ENCODE measurements around the gene ATP8B1. TPM values are rescaled to one million over a fixed set of nuclear protein-coding genes. Genes with fewer than 3 reads are reported as not detected.

ATP8B1 gene
- total RNA-seq, 1 donor from 2014 or later = 0.16 TPM

DNA sequence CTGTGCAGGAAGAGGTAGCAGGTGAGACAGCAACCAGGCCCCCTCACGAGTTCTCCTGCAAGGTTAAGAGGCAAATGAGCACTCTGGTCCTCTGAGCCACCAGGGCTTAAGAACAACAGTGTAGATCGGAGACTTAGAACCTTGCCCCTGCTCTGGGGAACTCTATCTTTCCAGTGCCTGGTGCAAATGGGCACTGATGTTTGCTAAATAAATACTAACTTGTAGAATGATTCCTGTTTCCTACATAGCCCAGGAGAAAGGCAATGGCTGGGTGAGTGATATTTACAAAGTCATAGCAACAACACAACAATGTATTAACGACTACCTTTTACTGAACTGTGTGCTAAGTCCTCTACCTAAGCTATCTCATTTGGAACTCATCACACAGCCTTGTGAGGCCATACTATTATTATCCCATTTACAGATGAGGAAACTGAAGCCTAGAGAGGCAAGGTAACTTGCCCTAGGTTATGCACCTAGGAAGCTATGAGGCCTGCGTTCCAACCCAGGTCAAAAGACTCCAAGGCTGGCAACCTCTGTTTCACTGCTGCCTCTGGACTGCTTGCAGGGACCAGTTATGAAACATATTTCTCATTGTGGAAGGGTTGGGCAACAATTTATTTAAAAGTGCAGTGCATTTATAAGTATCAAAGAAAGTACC is 4.3 kb downstream of the ATP8B1 start:
- H3K36me3 Mint-ChIP-seq (ENCODE audit: low read depth) = no peaks in the 10 kb centered on the region
- peaks cover 3% of the 10 kb centered on the region for H3K9me3 Mint-ChIP-seq
- intact Hi-C loops (cut with micrococcal nuclease) = no loop called here
- no peak overlapping the region for H3K27ac Mint-ChIP-seq
- H3K4me3 Mint-ChIP-seq = no peak overlapping the region
- H3K4me1 Mint-ChIP-seq (ENCODE audit: low read depth) = peaks cover 11% of the 10 kb centered on the region
- peaks cover 55% of the 10 kb centered on the region for H3K27me3 Mint-ChIP-seq (ENCODE audit: insufficient read depth)
- no peak for DNase-seq (ENCODE audit: low spot score)

GRCh38 chr18:57797209-57797651 is 5.9 kb downstream of the ATP8B1 start:
- Mint-ChIP-seq H3K9me3 (peaks cover 3% of the 10 kb centered on the region), H3K36me3 (ENCODE audit: low read depth) (no peaks in the 10 kb centered on the region), H3K4me1 (ENCODE audit: low read depth) (peaks cover 11% of the 10 kb centered on the region), H3K27me3 (ENCODE audit: insufficient read depth) (peaks cover 47% of the 10 kb centered on the region), H3K4me3 (no peak overlapping the region), H3K27ac (no peak overlapping the region)
- no peak for DNase-seq (ENCODE audit: low spot score)
- intact Hi-C loops (cut with micrococcal nuclease) = no loop called here

DNA sequence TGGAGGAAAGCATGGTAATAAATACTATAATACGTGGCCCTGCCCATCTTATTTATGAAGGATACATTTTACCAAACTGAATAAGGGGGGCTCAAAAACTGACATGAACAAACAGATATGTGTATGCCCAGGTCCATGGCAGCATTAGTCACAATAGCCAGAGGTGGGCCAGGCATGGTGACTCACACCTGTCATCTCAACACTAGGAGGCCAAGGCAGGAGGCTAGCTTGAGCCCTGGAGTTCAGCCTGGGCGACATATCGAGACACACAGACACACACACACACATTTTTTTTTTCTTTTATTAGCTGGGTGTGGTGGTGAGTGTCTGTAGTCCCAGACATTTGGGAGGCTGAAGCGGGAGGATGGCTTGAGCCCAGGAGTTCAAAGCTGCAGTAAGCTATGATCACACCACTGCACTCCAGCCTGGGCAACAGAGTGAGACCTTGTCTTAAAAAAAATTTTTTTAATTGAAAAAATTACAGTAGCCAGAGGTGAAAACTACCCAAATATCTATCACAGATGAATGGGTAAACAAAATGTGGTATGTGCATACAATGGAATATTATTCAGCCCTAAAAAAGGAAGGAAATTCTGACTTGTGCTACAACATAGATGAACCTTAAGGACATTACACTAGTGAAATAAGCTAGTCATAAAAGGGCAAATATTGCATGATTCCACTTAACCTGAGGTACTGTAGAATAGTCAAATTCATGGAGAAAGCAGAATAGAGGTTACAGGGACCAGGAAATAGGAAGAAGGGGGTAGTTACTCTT is 8.0 kb downstream of the ATP8B1 start:
- Mint-ChIP-seq H3K27ac (no peak overlapping the region), H3K36me3 (ENCODE audit: low read depth) (no peaks in the 10 kb centered on the region), H3K4me1 (ENCODE audit: low read depth) (no peaks in the 10 kb centered on the region), H3K27me3 (ENCODE audit: insufficient read depth) (peaks cover 28% of the 10 kb centered on the region), H3K9me3 (peaks cover 3% of the 10 kb centered on the region), H3K4me3 (no peak overlapping the region)
- intact Hi-C loops (cut with micrococcal nuclease) = no loop called here
- no peak for DNase-seq (ENCODE audit: low spot score)

DNA sequence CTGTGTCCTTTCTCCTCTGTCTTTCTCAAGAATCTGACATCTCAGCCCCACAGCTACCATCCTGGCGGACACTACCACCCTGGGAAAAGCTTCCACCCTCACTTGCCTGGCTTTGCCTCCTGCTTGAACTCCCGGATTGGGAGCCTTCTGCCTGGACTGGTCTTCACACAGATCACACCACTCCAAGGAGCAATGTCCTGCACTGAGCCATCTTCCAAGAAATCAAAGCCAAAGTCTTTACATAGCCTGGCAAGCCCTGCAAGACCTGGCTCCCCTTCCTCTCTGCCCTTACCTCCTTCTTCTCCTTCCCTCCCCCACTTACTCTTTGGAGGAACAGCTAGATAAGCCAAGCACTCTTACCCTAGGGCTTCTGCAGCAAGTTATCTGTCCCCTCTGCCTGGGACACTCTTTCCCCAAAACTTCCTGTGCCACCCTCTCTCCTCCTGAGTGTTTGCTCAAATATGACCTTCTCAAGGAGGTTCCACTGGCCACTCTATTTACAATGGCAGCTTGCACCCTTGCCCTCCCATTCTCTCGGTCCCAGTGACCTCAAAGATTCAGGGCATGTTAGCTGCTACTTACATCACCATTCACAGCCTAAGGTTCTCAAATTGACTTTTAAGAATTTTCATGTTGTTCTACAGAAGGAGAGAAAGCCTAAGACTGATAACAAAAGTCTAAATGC is 9.7 kb downstream of the ATP8B1 start:
- DNase-seq (ENCODE audit: low spot score) = no peak
- Mint-ChIP-seq H3K27ac (no peak overlapping the region), H3K4me3 (no peak overlapping the region), H3K4me1 (ENCODE audit: low read depth) (no peaks in the 10 kb centered on the region), H3K27me3 (ENCODE audit: insufficient read depth) (peaks cover 14% of the 10 kb centered on the region), H3K36me3 (ENCODE audit: low read depth) (no peaks in the 10 kb centered on the region), H3K9me3 (peaks cover 3% of the 10 kb centered on the region)
- intact Hi-C loops (cut with micrococcal nuclease) = no loop called here

DNA sequence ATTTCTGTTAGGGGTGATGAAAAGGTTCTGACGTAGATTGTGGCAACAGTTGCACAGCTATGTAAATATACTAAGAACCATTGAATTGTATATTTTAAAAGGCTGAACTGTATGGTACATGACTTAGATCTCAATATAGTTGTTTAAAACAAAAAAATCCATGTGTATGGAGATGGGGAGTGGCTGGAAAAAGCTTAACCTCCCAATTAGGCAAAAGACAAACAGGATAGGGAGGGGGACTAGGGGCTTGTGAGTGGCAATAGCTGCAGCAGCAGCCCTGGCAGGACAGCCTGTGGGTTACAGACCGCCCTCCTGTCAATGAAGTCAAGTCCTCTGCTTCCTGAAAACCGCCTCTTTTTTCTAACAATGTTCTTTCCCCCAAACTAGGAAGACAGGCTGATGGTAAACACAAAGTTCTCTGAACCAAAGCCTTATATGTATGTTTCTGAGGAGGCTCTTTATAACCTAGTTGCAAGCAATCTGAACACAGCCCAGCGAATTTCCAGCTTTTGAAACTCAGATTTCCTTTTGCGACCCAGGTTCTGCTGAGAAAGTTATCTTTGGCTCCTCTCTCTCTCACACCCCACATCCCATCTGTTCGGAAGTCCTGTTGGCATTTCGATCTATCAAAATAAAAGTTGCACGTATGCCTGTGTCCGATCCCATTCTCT is 10.3 kb downstream of the ATP8B1 start:
- intact Hi-C loops (cut with micrococcal nuclease) = no loop called here
- no peaks in the 10 kb centered on the region for H3K4me1 Mint-ChIP-seq (ENCODE audit: low read depth)
- DNase-seq (ENCODE audit: low spot score) = no peak
- H3K27ac Mint-ChIP-seq = no peak overlapping the region
- peaks cover 18% of the 10 kb centered on the region for H3K27me3 Mint-ChIP-seq (ENCODE audit: insufficient read depth)
- H3K36me3 Mint-ChIP-seq (ENCODE audit: low read depth) = no peaks in the 10 kb centered on the region
- H3K9me3 Mint-ChIP-seq = peaks cover 3% of the 10 kb centered on the region
- H3K4me3 Mint-ChIP-seq = no peak overlapping the region

- intact Hi-C loops (cut with micrococcal nuclease) = no loop called here
- Mint-ChIP-seq H3K4me1 (ENCODE audit: low read depth) (no peaks in the 10 kb centered on the region), H3K9me3 (peaks cover 3% of the 10 kb centered on the region)
Observed at GRCh38 chr18:57791911-57792310, 11.2 kb downstream of the ATP8B1 start.

DNA sequence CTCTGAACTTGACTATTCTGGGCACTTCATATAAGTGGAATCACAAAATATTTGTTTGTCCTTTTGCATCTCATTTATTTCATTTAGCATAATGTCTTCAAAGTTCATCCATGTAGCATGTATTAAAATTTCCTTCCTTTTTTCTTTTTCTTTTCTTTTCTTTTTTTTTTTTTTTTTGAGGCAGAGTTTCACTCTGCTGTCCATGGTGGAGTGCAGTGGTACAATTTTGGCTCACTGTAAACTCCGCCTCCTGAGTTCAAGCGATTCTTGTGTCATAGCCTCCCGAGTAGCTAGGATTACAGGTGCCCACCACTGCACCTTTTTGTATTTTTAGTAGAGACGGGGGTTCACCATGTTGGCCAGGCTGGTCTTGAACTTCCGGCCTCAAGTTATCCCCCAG is 11.9 kb downstream of the ATP8B1 start:
- intact Hi-C loops (cut with micrococcal nuclease) = no loop called here
- Mint-ChIP-seq H3K27ac (no peak overlapping the region), H3K4me3 (no peak overlapping the region), H3K9me3 (peaks cover 3% of the 10 kb centered on the region), H3K27me3 (ENCODE audit: insufficient read depth) (peaks cover 10% of the 10 kb centered on the region), H3K36me3 (ENCODE audit: low read depth) (no peaks in the 10 kb centered on the region), H3K4me1 (ENCODE audit: low read depth) (no peaks in the 10 kb centered on the region)
- no peak for DNase-seq (ENCODE audit: low spot score)

More at GRCh38 chr18:57791911-57792310, 11.2 kb downstream of the ATP8B1 start:
- Mint-ChIP-seq H3K27me3 (ENCODE audit: insufficient read depth) (peaks cover 14% of the 10 kb centered on the region), H3K4me3 (no peak overlapping the region), H3K36me3 (ENCODE audit: low read depth) (no peaks in the 10 kb centered on the region), H3K27ac (no peak overlapping the region)
- no peak for DNase-seq (ENCODE audit: low spot score)

DNA sequence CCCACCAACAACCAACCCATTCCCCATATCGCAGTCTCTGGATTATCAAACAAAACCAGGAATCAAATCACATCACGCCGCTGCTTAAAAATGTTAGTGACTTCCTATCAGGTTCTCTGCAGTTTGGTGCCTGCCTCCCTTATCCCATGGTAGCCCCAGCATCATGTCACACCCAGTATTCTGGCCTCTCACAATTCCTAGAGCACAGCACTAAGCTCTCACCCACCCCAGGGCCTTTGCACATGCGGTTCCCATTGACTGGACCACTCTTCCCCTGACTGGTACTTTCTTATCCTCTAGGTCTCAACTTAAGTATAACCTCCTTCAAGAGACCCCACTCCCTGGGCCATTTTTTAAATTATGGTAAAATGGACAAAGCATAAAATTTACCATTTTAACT is 12.8 kb downstream of the ATP8B1 start:
- no peak overlapping the region for H3K27ac Mint-ChIP-seq
- peaks cover 6% of the 10 kb centered on the region for H3K27me3 Mint-ChIP-seq (ENCODE audit: insufficient read depth)
- H3K4me1 Mint-ChIP-seq (ENCODE audit: low read depth) = no peaks in the 10 kb centered on the region
- intact Hi-C loops (cut with micrococcal nuclease) = no loop called here
- H3K4me3 Mint-ChIP-seq = no peak overlapping the region
- no peak for DNase-seq (ENCODE audit: low spot score)
- H3K9me3 Mint-ChIP-seq = peaks cover under 1% of the 10 kb centered on the region
- no peaks in the 10 kb centered on the region for H3K36me3 Mint-ChIP-seq (ENCODE audit: low read depth)

- Mint-ChIP-seq H3K4me3 (no peak overlapping the region), H3K9me3 (no peaks in the 10 kb centered on the region), H3K27ac (no peak overlapping the region), H3K36me3 (ENCODE audit: low read depth) (no peaks in the 10 kb centered on the region), H3K4me1 (ENCODE audit: low read depth) (no peaks in the 10 kb centered on the region), H3K27me3 (ENCODE audit: insufficient read depth) (peaks cover 5% of the 10 kb centered on the region)
- DNase-seq (ENCODE audit: low spot score) = no peak
- intact Hi-C loops (cut with micrococcal nuclease) = no loop called here
Observed at GRCh38 chr18:57789759-57790158, 13.4 kb downstream of the ATP8B1 start.

DNA sequence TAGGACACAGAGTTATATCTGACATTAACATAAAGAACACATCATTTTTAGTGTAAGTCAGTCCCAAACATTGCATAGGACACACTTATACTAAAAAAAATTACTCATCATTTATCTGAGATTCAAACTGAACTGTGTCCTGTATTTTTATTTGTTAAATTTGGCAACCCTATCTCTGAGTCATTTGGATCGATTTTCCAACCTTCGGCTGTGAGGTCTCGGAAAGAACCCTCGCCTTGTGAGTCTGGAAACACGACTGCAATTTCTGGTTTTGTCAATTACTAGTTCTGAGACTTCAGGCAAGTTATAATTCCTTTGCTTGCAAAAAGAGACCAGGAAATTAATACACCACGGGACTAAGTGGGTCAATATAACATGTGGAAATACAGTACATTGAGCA is 14.0 kb downstream of the ATP8B1 start:
- H3K9me3 Mint-ChIP-seq = no peaks in the 10 kb centered on the region
- H3K36me3 Mint-ChIP-seq (ENCODE audit: low read depth) = no peaks in the 10 kb centered on the region
- DNase-seq (ENCODE audit: low spot score) = no peak
- no peak overlapping the region for H3K27ac Mint-ChIP-seq
- intact Hi-C loops (cut with micrococcal nuclease) = no loop called here
- H3K27me3 Mint-ChIP-seq (ENCODE audit: insufficient read depth) = peaks cover 5% of the 10 kb centered on the region
- H3K4me3 Mint-ChIP-seq = no peak overlapping the region
- no peaks in the 10 kb centered on the region for H3K4me1 Mint-ChIP-seq (ENCODE audit: low read depth)

GRCh38 chr18:57787068-57787685 is 15.9 kb downstream of the ATP8B1 start:
- no peak overlapping the region for H3K27ac Mint-ChIP-seq
- peaks cover 5% of the 10 kb centered on the region for H3K27me3 Mint-ChIP-seq (ENCODE audit: insufficient read depth)
- H3K36me3 Mint-ChIP-seq (ENCODE audit: low read depth) = no peaks in the 10 kb centered on the region
- H3K9me3 Mint-ChIP-seq = no peaks in the 10 kb centered on the region
- intact Hi-C loops (cut with micrococcal nuclease) = no loop called here
- no peaks in the 10 kb centered on the region for H3K4me1 Mint-ChIP-seq (ENCODE audit: low read depth)
- DNase-seq (ENCODE audit: low spot score) = no peak
- no peak overlapping the region for H3K4me3 Mint-ChIP-seq

- H3K4me1 Mint-ChIP-seq (ENCODE audit: low read depth) = peaks cover 2% of the 10 kb centered on the region
Observed at GRCh38 chr18:57785751-57786437, 17.2 kb downstream of the ATP8B1 start.

More at GRCh38 chr18:57785751-57786437, 17.2 kb downstream of the ATP8B1 start:
- Mint-ChIP-seq H3K36me3 (ENCODE audit: low read depth) (no peaks in the 10 kb centered on the region), H3K4me3 (no peak overlapping the region), H3K27ac (no peak overlapping the region), H3K9me3 (no peaks in the 10 kb centered on the region), H3K27me3 (ENCODE audit: insufficient read depth) (peaks cover 5% of the 10 kb centered on the region)
- no peak for DNase-seq (ENCODE audit: low spot score)
- intact Hi-C loops (cut with micrococcal nuclease) = no loop called here

All from activated T-helper 1 cell treated with anti-CD3 and anti-CD28 coated beads, Interleukin-12 subunit alpha, Interleukin-12 subunit beta, Interleukin-2, Interleukin-4 antibody, amounts not matched to agents 30 ng/mL and 10 ng/mL and 1 ng/mL, durations not matched to agents 14 hours and 24 hours and 36 hours (primary cell).